ENCODE data around the gene GPC6. TPM values are rescaled to one million over a fixed set of nuclear protein-coding genes. Genes with fewer than 3 reads are reported as not detected.

The GPC6 gene
- polyA plus RNA-seq, 1 donor: 66.0 TPM

- no peak for DNase-seq
Measured at GRCh38 chr13:93775027-93775426, 548.4 kb downstream of the GPC6 start.

- no peak for DNase-seq
Measured at GRCh38 chr13:93775507-93776108, 549.0 kb downstream of the GPC6 start.

GRCh38 chr13:93776936-93777335 is 550.3 kb downstream of the GPC6 start:
- DNase-seq: no peak

DNA sequence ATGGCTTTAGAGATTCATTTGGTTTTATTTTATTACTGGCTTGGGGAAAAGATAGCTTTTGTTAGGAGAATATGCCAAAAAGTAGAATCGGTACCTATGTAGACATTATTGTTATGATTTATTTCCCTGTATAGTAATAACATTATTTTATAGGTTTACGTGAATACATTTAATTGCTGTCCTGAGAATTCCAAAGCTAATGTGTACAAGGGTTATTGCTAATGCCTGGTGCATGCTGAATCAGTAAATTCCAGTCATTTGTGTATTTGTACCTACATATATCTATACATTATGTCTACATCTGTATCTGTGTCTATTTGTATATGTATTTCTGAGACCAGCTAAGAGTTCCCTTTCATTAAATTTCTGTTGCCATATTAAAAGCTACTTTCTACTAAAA is 550.9 kb downstream of the GPC6 start:
- no peak for DNase-seq

GRCh38 chr13:93778548-93778947 is 551.9 kb downstream of the GPC6 start:
- no peak for DNase-seq

DNA sequence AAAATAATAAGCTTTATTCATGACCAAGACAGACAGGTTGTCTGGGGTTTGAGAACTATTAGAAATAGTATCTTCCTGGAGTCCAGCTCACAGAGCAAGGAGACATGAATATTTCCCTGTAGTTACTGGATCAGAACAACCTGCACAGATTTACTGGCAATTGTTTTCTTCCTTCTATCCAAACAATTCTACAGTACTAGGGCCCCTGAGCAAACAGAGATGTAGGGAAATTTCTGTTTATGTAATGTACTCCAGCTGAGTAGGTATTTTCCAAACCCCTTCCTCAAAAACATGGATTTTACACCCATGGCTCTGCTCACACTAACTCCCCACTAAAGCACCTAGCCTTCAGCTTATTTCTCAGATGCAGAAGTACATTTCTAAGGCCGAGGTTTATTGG is 557.6 kb downstream of the GPC6 start:
- DNase-seq: no peak

- no peak for DNase-seq
Measured at GRCh38 chr13:93786846-93787489, 560.4 kb downstream of the GPC6 start.

DNA sequence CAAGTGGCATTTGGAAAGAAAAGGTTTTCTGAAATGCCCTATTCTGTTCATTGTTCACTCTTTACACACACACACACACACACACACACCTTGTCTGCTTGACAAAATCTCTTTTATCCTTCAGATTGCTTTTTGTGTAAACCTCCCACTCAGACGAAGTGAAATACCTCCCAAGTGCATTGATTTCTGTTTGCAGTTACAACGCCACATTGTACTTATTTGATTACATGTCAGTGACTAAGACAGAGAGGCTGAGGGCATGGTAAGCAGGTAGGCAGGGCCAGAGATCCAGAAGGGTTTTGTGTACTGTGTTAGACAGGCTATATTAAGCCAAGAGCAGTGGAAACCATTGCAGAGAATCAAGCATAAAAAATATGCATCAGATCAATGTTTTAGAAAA is 561.8 kb downstream of the GPC6 start:
- no peak for DNase-seq

DNA sequence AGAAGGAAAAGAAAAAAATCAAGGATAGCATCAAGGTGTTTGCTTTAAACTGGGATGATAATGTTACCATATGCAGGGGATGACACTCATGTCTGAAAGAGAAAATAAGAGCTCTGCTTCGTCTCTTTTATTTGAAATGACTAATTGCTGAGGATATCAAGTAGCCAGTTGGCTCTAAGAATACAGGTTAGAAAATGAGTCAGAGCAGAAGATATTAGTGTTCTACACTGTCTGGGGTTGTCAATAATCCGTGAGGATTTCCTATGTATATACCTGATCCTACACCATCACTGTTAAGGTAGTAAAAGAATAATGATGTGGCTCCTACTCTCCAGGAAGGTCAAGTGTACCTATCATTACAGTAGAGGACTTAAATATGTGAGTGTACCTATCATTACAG is 562.5 kb downstream of the GPC6 start:
- no peak for DNase-seq

GRCh38 chr13:93794197-93794885 is 567.7 kb downstream of the GPC6 start:
- DNase-seq: no peak

- DNase-seq: no peak
Measured at GRCh38 chr13:93797463-93797862, 570.9 kb downstream of the GPC6 start.

GRCh38 chr13:93800342-93800741 is 573.7 kb downstream of the GPC6 start:
- no peak for DNase-seq

GRCh38 chr13:93805736-93806135 is 579.1 kb downstream of the GPC6 start:
- DNase-seq: no peak

GRCh38 chr13:93806861-93807260 is 580.3 kb downstream of the GPC6 start:
- DNase-seq: no peak

DNA sequence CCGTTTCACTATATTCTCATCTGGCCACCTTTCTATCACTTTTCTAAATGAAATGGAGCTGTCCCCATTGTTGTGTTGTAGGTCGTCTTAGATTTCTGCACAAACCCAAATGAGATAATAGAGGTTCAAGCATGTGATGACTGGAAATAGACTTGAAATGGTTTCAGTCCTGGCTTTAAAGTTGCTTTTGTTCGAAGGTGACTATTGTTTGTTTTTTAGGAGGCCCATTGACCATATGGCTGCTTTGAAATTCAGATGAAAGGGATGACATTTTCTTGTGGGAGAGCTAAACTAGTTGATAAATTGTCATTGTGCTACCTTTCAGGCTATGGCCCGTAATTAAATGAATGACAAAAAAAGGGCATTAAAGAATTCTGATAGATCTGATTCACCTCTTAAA is 583.7 kb downstream of the GPC6 start:
- DNase-seq: no peak

DNA sequence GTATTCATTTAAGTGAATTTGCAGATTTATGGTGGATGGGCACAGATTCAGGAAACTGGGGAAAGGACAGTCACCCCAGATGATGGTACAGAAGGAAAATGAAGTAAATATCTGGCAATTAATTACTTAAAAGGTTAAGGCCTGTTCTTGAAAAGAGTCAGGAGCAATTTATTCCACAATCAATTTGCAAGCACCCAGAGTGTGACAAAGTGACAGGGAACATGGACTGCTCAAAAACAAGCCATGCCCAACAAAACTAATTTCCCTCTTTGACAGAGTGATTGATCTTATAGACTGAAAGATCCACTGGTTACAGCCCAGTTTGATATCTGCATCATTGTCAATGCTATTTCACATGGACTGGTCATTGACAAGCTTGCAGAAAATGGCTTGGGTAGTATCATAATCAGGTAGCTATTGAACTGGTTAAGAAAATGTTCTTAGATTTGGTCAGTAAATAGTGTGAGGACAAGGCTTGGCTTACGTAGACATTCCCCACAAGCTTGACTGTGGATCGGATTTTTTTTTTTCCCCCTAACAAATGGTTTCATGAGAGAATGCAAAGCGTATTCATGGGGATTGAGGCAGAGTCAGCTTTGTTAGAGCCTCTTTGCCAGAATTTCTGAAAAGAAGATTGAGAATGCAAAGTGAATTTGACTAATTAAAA is 584.6 kb downstream of the GPC6 start:
- no peak for DNase-seq

DNA sequence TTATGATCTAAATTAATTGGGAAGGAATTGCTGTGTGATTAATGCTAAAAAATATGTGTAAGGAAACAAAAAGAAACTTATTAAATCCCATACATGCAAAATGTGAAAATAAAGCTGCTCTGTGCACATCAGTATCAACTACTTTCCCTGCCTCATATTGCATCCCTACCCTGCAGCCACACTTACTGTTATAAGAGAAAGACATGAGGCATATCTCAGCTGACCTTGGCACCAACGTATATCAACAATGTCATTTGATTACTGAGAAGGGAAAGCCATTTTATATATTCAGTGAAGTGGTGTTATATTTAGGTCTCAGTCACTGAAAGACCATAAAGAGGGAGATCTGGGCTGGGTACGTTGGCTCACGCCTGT is 585.1 kb downstream of the GPC6 start:
- no peak for DNase-seq

- DNase-seq: no peak
Measured at GRCh38 chr13:93814658-93815057, 588.1 kb downstream of the GPC6 start.

GRCh38 chr13:93818345-93818744 is 591.7 kb downstream of the GPC6 start:
- DNase-seq: no peak

DNA sequence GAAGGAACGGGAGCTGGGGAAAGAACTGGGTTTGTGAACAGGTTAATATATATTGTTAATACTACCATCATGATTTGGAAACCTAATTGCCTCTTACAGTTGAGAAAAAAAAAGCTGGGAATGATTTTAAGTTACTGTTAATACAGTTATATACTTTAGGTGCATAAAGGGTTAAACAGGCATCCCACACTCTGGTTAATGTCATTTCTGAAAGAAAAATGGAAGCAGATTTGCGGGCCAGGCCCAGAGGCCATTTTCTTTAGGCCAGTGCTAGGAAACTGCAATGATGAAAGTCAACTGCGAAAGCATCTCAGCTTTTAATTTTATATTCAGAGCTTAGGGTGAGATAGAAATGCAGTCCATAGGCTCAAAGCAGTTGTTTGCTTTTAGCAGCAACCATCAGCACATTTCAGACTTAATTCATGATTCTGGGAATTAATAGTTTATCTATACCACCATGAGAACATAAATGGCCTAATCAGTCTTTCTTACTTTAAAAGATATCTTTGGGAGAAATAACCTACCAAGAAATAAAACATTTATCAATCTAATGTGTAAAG is 592.8 kb downstream of the GPC6 start:
- no peak for DNase-seq

GRCh38 chr13:93824286-93824685 is 597.7 kb downstream of the GPC6 start:
- DNase-seq: no peak

DNA sequence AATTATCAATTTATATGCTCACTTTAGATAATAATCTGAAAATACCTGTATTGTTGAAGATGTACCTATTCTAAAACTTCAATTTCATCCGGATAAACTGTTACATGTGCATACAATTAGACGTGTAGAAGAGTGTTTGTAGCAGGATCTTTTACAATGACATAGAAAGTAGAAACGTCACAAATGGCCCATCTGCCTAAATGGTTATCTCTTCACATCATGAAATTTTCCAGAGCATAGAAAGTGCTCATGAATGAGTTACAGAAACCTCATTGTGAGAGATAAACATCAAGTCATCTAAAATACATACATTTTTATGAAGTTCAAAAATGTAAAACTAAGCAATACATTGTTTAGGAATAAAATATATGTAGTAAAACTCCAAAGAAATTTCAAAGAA is 607.4 kb downstream of the GPC6 start:
- DNase-seq: no peak

DNA sequence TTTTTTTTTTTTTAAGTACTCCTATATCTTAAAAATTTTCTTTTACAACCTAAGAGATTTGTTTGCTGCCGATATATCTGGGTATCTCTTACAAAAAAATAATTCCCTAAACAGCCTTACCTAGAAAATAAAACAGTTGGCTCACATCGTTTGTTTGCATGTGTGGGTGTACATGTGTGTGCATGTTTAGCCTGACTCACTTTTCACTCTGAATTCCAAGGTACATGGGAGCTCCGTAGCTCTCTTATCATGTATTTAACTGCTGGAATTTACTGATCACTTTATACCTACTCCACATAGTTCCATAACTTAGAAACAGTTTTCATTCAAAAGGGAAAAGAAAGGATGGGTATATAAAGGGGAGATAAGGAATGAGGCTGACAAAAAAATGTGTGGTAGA is 616.5 kb downstream of the GPC6 start:
- DNase-seq: no peak

Data from left kidney (tissue), 2 donors.